GM23338 (cell line): ENCODE measurements around the gene ABCC10.

Experiments
- CREB1 ChIP-seq: fragments of 250-450 bp; sonication (Bioruptor Pico); IDR thresholded peaks from 2 replicates; pipeline ENCODE4 v1.5.0; 2020; ENCODE audit warnings: low read depth, mild to moderate bottlenecking, moderate library complexity
- CTCF ChIP-seq, 2 experiments: fragments of 200-600 bp in 1 of 2; sonication (generic) in 1 of 2; conservative IDR thresholded peaks; 2 replicates each; pipeline versions ENCODE4 v1.5.1 to v1.6.1; 2016 to 2017; ENCODE audit warnings: antibody characterized with exemption in 2 of 2, low read depth in 2 of 2, mild to moderate bottlenecking in 2 of 2, moderate library complexity in 1 of 2
- EZH2 ChIP-seq: fragments of 200-600 bp; sonication (generic); IDR thresholded peaks from one replicate; pipeline ENCODE4 v1.8.0; 2017; ENCODE audit warnings: antibody characterized with exemption, mild to moderate bottlenecking, low read depth; ENCODE audit not compliant: unreplicated experiment
- EZH2phosphoT487 ChIP-seq: fragments of 200-600 bp; sonication (generic); IDR thresholded peaks from one replicate; pipeline ENCODE4 v1.8.1; 2018; ENCODE audit warnings: antibody characterized with exemption; ENCODE audit not compliant: unreplicated experiment
- JUNB ChIP-seq: IDR thresholded peaks from one replicate; pipeline ENCODE4 v1.6.1; 2016; ENCODE audit warnings: antibody characterized with exemption; ENCODE audit not compliant: unreplicated experiment
- POLR2AphosphoS5 ChIP-seq: IDR thresholded peaks from 2 replicates; pipeline ENCODE4 v1.6.1; 2016; ENCODE audit warnings: antibody characterized with exemption, low read depth
- REST ChIP-seq: IDR thresholded peaks from one replicate; pipeline ENCODE4 v1.6.1; 2018; ENCODE audit warnings: antibody characterized with exemption; ENCODE audit not compliant: unreplicated experiment
- STAT1 ChIP-seq: IDR thresholded peaks from one replicate; pipeline ENCODE4 v1.6.1; 2016; ENCODE audit warnings: antibody characterized with exemption; ENCODE audit not compliant: unreplicated experiment
- ZNF114 ChIP-seq: fragments of 250-450 bp; sonication (Bioruptor Pico); IDR thresholded peaks from 2 replicates; pipeline ENCODE4 v1.5.0; 2020; ENCODE audit warnings: mild to moderate bottlenecking, moderate library complexity
- ZNF331 ChIP-seq: fragments of 250-450 bp; sonication (Bioruptor Pico); IDR thresholded peaks from 2 replicates; pipeline ENCODE4 v1.5.0; 2020; ENCODE audit warnings: low read depth, mild to moderate bottlenecking, moderate library complexity
- TF ChIP-seq, protein P1 (sequence below): IDR thresholded peaks from 2 replicates; pipeline ENCODE4 v1.6.1; 2016; ENCODE audit warnings: antibody characterized with exemption
- TF ChIP-seq, protein P2 (sequence below): fragments of 250-450 bp; sonication (Bioruptor Pico); IDR thresholded peaks from 2 replicates; pipeline ENCODE4 v1.5.0; 2020; ENCODE audit warnings: mild to moderate bottlenecking, moderate library complexity

DNA sequence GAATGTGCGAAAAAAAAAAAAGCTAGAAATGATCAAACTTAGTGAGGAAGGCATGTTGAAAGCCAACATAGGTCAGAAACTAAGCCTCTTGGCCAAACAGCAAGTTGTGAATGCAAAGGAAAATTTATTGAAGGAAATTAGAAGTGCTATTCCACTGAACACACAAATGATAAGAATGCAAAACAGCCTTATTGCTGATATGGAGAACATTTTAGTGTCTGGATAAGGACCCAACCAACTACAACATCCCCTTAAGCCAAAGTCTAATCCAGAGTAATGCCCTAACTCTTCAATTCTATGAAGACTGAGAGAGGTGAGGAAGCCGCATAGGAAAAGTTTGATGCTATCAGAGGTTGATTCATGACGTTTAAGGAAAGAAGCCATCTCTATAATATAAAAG is 5.5 kb upstream of the ABCC10 start:
- TF ChIP-seq JUNB = no peak
- no peak for TF ChIP-seq CTCF (conservative IDR thresholded peaks at IDR 0.05; ENCODE audit: low read depth in 2 of 2)
- no peak for TF ChIP-seq CREB1 (CRISPR knock-in tag)
- TF ChIP-seq EZH2 = no peak
- TF ChIP-seq, protein P1, sequence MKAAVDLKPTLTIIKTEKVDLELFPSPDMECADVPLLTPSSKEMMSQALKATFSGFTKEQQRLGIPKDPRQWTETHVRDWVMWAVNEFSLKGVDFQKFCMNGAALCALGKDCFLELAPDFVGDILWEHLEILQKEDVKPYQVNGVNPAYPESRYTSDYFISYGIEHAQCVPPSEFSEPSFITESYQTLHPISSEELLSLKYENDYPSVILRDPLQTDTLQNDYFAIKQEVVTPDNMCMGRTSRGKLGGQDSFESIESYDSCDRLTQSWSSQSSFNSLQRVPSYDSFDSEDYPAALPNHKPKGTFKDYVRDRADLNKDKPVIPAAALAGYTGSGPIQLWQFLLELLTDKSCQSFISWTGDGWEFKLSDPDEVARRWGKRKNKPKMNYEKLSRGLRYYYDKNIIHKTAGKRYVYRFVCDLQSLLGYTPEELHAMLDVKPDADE = no peak
- TF ChIP-seq ZNF331 (CRISPR knock-in tag) = no peak
- TF ChIP-seq POLR2AphosphoS5 = no peak
- TF ChIP-seq STAT1 = no peak
- no peak for TF ChIP-seq REST
- no peak for TF ChIP-seq EZH2phosphoT487
- TF ChIP-seq, protein P2, sequence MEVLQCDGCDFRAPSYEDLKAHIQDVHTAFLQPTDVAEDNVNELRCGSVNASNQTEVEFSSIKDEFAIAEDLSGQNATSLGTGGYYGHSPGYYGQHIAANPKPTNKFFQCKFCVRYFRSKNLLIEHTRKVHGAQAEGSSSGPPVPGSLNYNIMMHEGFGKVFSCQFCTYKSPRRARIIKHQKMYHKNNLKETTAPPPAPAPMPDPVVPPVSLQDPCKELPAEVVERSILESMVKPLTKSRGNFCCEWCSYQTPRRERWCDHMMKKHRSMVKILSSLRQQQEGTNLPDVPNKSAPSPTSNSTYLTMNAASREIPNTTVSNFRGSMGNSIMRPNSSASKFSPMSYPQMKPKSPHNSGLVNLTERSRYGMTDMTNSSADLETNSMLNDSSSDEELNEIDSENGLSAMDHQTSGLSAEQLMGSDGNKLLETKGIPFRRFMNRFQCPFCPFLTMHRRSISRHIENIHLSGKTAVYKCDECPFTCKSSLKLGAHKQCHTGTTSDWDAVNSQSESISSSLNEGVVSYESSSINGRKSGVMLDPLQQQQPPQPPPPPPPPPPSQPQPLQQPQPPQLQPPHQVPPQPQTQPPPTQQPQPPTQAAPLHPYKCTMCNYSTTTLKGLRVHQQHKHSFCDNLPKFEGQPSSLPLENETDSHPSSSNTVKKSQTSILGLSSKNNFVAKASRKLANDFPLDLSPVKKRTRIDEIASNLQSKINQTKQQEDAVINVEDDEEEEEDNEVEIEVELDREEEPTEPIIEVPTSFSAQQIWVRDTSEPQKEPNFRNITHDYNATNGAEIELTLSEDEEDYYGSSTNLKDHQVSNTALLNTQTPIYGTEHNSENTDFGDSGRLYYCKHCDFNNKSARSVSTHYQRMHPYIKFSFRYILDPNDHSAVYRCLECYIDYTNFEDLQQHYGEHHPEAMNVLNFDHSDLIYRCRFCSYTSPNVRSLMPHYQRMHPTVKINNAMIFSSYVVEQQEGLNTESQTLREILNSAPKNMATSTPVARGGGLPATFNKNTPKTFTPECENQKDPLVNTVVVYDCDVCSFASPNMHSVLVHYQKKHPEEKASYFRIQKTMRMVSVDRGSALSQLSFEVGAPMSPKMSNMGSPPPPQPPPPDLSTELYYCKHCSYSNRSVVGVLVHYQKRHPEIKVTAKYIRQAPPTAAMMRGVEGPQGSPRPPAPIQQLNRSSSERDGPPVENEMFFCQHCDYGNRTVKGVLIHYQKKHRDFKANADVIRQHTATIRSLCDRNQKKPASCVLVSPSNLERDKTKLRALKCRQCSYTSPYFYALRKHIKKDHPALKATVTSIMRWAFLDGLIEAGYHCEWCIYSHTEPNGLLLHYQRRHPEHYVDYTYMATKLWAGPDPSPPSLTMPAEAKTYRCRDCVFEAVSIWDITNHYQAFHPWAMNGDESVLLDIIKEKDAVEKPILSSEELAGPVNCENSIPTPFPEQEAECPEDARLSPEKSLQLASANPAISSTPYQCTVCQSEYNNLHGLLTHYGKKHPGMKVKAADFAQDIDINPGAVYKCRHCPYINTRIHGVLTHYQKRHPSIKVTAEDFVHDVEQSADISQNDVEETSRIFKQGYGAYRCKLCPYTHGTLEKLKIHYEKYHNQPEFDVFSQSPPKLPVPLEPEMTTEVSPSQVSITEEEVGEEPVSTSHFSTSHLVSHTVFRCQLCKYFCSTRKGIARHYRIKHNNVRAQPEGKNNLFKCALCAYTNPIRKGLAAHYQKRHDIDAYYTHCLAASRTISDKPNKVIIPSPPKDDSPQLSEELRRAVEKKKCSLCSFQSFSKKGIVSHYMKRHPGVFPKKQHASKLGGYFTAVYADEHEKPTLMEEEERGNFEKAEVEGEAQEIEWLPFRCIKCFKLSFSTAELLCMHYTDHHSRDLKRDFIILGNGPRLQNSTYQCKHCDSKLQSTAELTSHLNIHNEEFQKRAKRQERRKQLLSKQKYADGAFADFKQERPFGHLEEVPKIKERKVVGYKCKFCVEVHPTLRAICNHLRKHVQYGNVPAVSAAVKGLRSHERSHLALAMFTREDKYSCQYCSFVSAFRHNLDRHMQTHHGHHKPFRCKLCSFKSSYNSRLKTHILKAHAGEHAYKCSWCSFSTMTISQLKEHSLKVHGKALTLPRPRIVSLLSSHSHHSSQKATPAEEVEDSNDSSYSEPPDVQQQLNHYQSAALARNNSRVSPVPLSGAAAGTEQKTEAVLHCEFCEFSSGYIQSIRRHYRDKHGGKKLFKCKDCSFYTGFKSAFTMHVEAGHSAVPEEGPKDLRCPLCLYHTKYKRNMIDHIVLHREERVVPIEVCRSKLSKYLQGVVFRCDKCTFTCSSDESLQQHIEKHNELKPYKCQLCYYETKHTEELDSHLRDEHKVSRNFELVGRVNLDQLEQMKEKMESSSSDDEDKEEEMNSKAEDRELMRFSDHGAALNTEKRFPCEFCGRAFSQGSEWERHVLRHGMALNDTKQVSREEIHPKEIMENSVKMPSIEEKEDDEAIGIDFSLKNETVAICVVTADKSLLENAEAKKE (CRISPR knock-in tag) = no peak
- TF ChIP-seq ZNF114 = no peak
